GM23338 (cell line): Measurements from ENCODE around the gene CACNG1. TPM values are rescaled to one million over a fixed set of nuclear protein-coding genes. Genes with fewer than 3 reads are reported as not detected.

ENCODE experiments used
- ATAC-seq: fragments of 200-7000 bp; cut with Tn5 transposase; 3 replicates; pipeline ENCODE4 v1.9.1; 2020
- DNase-seq: peaks from one replicate; pipeline ENCODE4 v3.0.0-alpha.2; 2015; ENCODE audit warnings: low spot score
- H2AFZ ChIP-seq: fragments of 200-600 bp; sonication (generic); 2 replicates; pipeline ENCODE4 v1.8.0; 2016; ENCODE audit warnings: antibody characterized with exemption, mild to moderate bottlenecking, moderate library complexity
- H3F3A ChIP-seq: fragments of 200-600 bp; sonication (generic); replicated peaks from 2 replicates; pipeline ENCODE4 v1.8.0; 2017; ENCODE audit warnings: antibody characterized with exemption, mixed run types, low read depth
- H3K27ac ChIP-seq: fragments of 200-600 bp; sonication (generic); 2 replicates; pipeline ENCODE4 v1.6.1; 2016; ENCODE audit warnings: low read depth
- H3K27me3 ChIP-seq: fragments of 200-600 bp; sonication (generic); 2 replicates; pipeline ENCODE4 v1.8.0; 2016; ENCODE audit warnings: mild to moderate bottlenecking, mixed run types, moderate library complexity; ENCODE audit not compliant: insufficient read depth
- H3K36me3 ChIP-seq: fragments of 200-600 bp; sonication (generic); 2 replicates; pipeline ENCODE4 v1.8.0; 2016; ENCODE audit warnings: mild to moderate bottlenecking; ENCODE audit not compliant: insufficient read depth
- H3K4me1 ChIP-seq: fragments of 200-600 bp; sonication (generic); 2 replicates; pipeline ENCODE4 v1.8.0; 2016; ENCODE audit warnings: mild to moderate bottlenecking, moderate library complexity; ENCODE audit not compliant: insufficient read depth
- H3K4me2 ChIP-seq: fragments of 200-600 bp; sonication (generic); 2 replicates; pipeline ENCODE4 v1.7.1; 2017; ENCODE audit warnings: mixed run types
- H3K4me3 ChIP-seq: fragments of 200-600 bp; sonication (generic); 2 replicates; pipeline ENCODE4 v1.6.1; 2016; ENCODE audit warnings: mixed run types
- H3K79me2 ChIP-seq: fragments of 200-600 bp; sonication (generic); replicated peaks from 2 replicates; pipeline ENCODE4 v1.8.0; 2017; ENCODE audit warnings: mild to moderate bottlenecking; ENCODE audit not compliant: insufficient read depth
- H3K9me2 ChIP-seq: fragments of 200-600 bp; sonication (generic); 2 replicates; pipeline ENCODE4 v1.8.0; 2017; ENCODE audit not compliant: insufficient read depth
- H4K20me1 ChIP-seq: fragments of 200-600 bp; sonication (generic); replicated peaks from 2 replicates; pipeline ENCODE4 v1.8.0; 2017; ENCODE audit warnings: mild to moderate bottlenecking; ENCODE audit not compliant: insufficient read depth
- H3K27ac Mint-ChIP-seq: 2 replicates; pipeline ENCODE4 v1.8.0; 2020; ENCODE audit warnings: inconsistent platforms, mild to moderate bottlenecking, moderate library complexity, mixed read lengths
- H3K27me3 Mint-ChIP-seq: 3 replicates; pipeline ENCODE4 v1.8.0; 2022; ENCODE audit warnings: low read depth, mild to moderate bottlenecking, moderate library complexity, mixed read lengths, inconsistent platforms; ENCODE audit not compliant: insufficient read depth, poor library complexity
- H3K36me3 Mint-ChIP-seq: 3 replicates; pipeline ENCODE4 v1.8.0; 2021; ENCODE audit warnings: low read depth, mild to moderate bottlenecking, inconsistent platforms, moderate library complexity, mixed read lengths
- H3K4me1 Mint-ChIP-seq: 3 replicates; pipeline ENCODE4 v1.8.0; 2020; ENCODE audit warnings: mild to moderate bottlenecking, inconsistent platforms, mixed read lengths
- H3K4me3 Mint-ChIP-seq: 3 replicates; pipeline ENCODE4 v1.8.0; 2021; ENCODE audit warnings: moderate library complexity, mild to moderate bottlenecking, inconsistent platforms, mixed read lengths
- H3K9me3 Mint-ChIP-seq: 3 replicates; pipeline ENCODE4 v1.8.0; 2020; ENCODE audit warnings: moderate library complexity, mild to moderate bottlenecking, inconsistent platforms, mixed read lengths
- CREB1 ChIP-seq: fragments of 250-450 bp; sonication (Bioruptor Pico); IDR thresholded peaks from 2 replicates; pipeline ENCODE4 v1.5.0; 2020; ENCODE audit warnings: low read depth, mild to moderate bottlenecking, moderate library complexity
- CTCF ChIP-seq, 2 experiments: fragments of 200-600 bp in 1 of 2; sonication (generic) in 1 of 2; conservative IDR thresholded peaks; 2 replicates each; pipeline versions ENCODE4 v1.5.1 to v1.6.1; 2016 to 2017; ENCODE audit warnings: antibody characterized with exemption in 2 of 2, low read depth in 2 of 2, mild to moderate bottlenecking in 2 of 2, moderate library complexity in 1 of 2
- ETS1 ChIP-seq: IDR thresholded peaks from 2 replicates; pipeline ENCODE4 v1.6.1; 2016; ENCODE audit warnings: antibody characterized with exemption
- EZH2 ChIP-seq: fragments of 200-600 bp; sonication (generic); IDR thresholded peaks from one replicate; pipeline ENCODE4 v1.8.0; 2017; ENCODE audit warnings: antibody characterized with exemption, mild to moderate bottlenecking, low read depth; ENCODE audit not compliant: unreplicated experiment
- EZH2phosphoT487 ChIP-seq: fragments of 200-600 bp; sonication (generic); IDR thresholded peaks from one replicate; pipeline ENCODE4 v1.8.1; 2018; ENCODE audit warnings: antibody characterized with exemption; ENCODE audit not compliant: unreplicated experiment
- JUNB ChIP-seq: IDR thresholded peaks from one replicate; pipeline ENCODE4 v1.6.1; 2016; ENCODE audit warnings: antibody characterized with exemption; ENCODE audit not compliant: unreplicated experiment
- NANOG ChIP-seq: IDR thresholded peaks from 2 replicates; pipeline ENCODE4 v1.6.1; 2016; ENCODE audit warnings: antibody characterized with exemption, borderline replicate concordance
- POLR2AphosphoS5 ChIP-seq: IDR thresholded peaks from 2 replicates; pipeline ENCODE4 v1.6.1; 2016; ENCODE audit warnings: antibody characterized with exemption, low read depth
- REST ChIP-seq: IDR thresholded peaks from one replicate; pipeline ENCODE4 v1.6.1; 2018; ENCODE audit warnings: antibody characterized with exemption; ENCODE audit not compliant: unreplicated experiment
- STAT1 ChIP-seq: IDR thresholded peaks from one replicate; pipeline ENCODE4 v1.6.1; 2016; ENCODE audit warnings: antibody characterized with exemption; ENCODE audit not compliant: unreplicated experiment
- ZNF114 ChIP-seq: fragments of 250-450 bp; sonication (Bioruptor Pico); IDR thresholded peaks from 2 replicates; pipeline ENCODE4 v1.5.0; 2020; ENCODE audit warnings: mild to moderate bottlenecking, moderate library complexity
- ZNF331 ChIP-seq: fragments of 250-450 bp; sonication (Bioruptor Pico); IDR thresholded peaks from 2 replicates; pipeline ENCODE4 v1.5.0; 2020; ENCODE audit warnings: low read depth, mild to moderate bottlenecking, moderate library complexity
- ZNF462 ChIP-seq: fragments of 250-450 bp; sonication (Bioruptor Pico); IDR thresholded peaks from 2 replicates; pipeline ENCODE4 v1.5.0; 2020; ENCODE audit warnings: mild to moderate bottlenecking, moderate library complexity
- polyA plus RNA-seq: library from polyadenylated mRNA; unstranded; fragments of >200 nt; fragmentation: Nextera tagmentation; extraction: Ambion mirVana; gene quantifications from 2 replicates; pipeline ENCODE4 v1.2.1, GENCODE V29; 2016
- total RNA-seq: library from RNA; depleted of rRNA; stranded (reverse); fragments of >200 nt; shearing (Covaris generic); gene quantifications from 2 replicates; pipeline ENCODE4 v1.2.3, GENCODE V29; 2014

Gene CACNG1
- total and polyA plus RNA-seq, 2 experiments from 2014 or later = not detected

GRCh38 chr17:67043283-67043682 is 1.1 kb upstream of the CACNG1 start:
- Mint-ChIP-seq H3K27me3 (peaks cover 7% of the 10 kb centered on the region), H3K9me3 (peaks cover 14% of the 10 kb centered on the region), H3K36me3 (peaks cover 9% of the 10 kb centered on the region; the same call in 1 of the 3 replicates), H3K27ac (no peak overlapping the region), H3K4me3 (no peak overlapping the region), H3K4me1 (no peaks in the 10 kb centered on the region; the same call in 2 of the 3 replicates)
- no peak overlapping the region for H3K4me2 ChIP-seq
- no peak overlapping the region for H3K4me3 ChIP-seq
- no peaks in the 10 kb centered on the region for H3K79me2 ChIP-seq
- no peaks in the 10 kb centered on the region for H3F3A ChIP-seq
- no peaks in the 10 kb centered on the region for H4K20me1 ChIP-seq
- H3K27ac ChIP-seq = no peak overlapping the region
- H3K9me2 ChIP-seq = no peaks in the 10 kb centered on the region
- TF ChIP-seq POLR2AphosphoS5 (no peak), NANOG (no peak), ZNF114 (CRISPR knock-in tag) (no peak), REST (no peak), CREB1 (no peak), EZH2phosphoT487 (no peak), CTCF (conservative IDR thresholded peaks at IDR 0.05; ENCODE audit: low read depth in 2 of 2) (no peak), ZNF462 (no peak), EZH2 (no peak), STAT1 (no peak), JUNB (no peak), ZNF331 (CRISPR knock-in tag) (no peak), ETS1 (no peak)
- H2AFZ ChIP-seq = no peak overlapping the region
- ATAC-seq = no peak
- DNase-seq = no peak
- H3K27me3 ChIP-seq = no peaks in the 10 kb centered on the region
- H3K4me1 ChIP-seq = no peaks in the 10 kb centered on the region
- H3K36me3 ChIP-seq = 0 out of 2 replicates have a peak, but pooled peaks cover under 1% of the 10 kb centered on the region
